Endothelial cell (in vitro differentiated cells): ENCODE measurements around the gene C12orf75. TPM values are rescaled to one million over a fixed set of nuclear protein-coding genes. Genes with fewer than 3 reads are reported as not detected.
"Not testable (repeated sequence)": the region's sequence is repeated elsewhere in the genome, so short reads cannot be mapped to it uniquely, and the experiment has no call there.

Experiments
- DNase-seq: peaks from one replicate; pipeline ENCODE4 v3.0.0; 2021; ENCODE audit warnings: low spot score
- H3K27ac Mint-ChIP-seq: one replicate; pipeline ENCODE4 v1.8.0; 2021; ENCODE audit warnings: mixed read lengths, inconsistent platforms; ENCODE audit not compliant: unreplicated experiment
- H3K27me3 Mint-ChIP-seq: one replicate; pipeline ENCODE4 v1.8.0; 2021; ENCODE audit warnings: mild to moderate bottlenecking, moderate library complexity, mixed read lengths, inconsistent platforms; ENCODE audit not compliant: unreplicated experiment
- H3K36me3 Mint-ChIP-seq: one replicate; pipeline ENCODE4 v1.8.0; 2021; ENCODE audit warnings: mild to moderate bottlenecking, low read depth, mixed read lengths, inconsistent platforms; ENCODE audit not compliant: unreplicated experiment
- H3K4me1 Mint-ChIP-seq: one replicate; pipeline ENCODE4 v1.8.0; 2021; ENCODE audit warnings: mild to moderate bottlenecking, mixed read lengths, inconsistent platforms; ENCODE audit not compliant: unreplicated experiment
- H3K4me3 Mint-ChIP-seq: one replicate; pipeline ENCODE4 v1.8.0; 2021; ENCODE audit warnings: mild to moderate bottlenecking, mixed read lengths, inconsistent platforms; ENCODE audit not compliant: unreplicated experiment
- H3K9me3 Mint-ChIP-seq: one replicate; pipeline ENCODE4 v1.8.0; 2021; ENCODE audit warnings: mixed read lengths, inconsistent platforms; ENCODE audit not compliant: unreplicated experiment
- total RNA-seq: library from RNA; stranded (reverse); fragmentation: NEBNext Ultra II Directional; extraction: Animal tissue kit (Norgen Biotek cat#: 25700); gene quantifications from one replicate; pipeline ENCODE4 v1.2.1, GENCODE V29; 2021; ENCODE audit not compliant: unreplicated experiment
- TF ChIP-seq, protein P1 (sequence below): fragments of 200-600 bp; sonication (generic); IDR thresholded peaks from one replicate; pipeline ENCODE4 v1.5.0; 2021; ENCODE audit warnings: antibody characterized with exemption; ENCODE audit not compliant: unreplicated experiment

The C12orf75 gene
- total RNA-seq, 1 donor from 2014 or later: 24.0 TPM

GRCh38 chr12:105341010-105341409, 10.5 kb downstream of the C12orf75 start:
- TF ChIP-seq, protein P1, sequence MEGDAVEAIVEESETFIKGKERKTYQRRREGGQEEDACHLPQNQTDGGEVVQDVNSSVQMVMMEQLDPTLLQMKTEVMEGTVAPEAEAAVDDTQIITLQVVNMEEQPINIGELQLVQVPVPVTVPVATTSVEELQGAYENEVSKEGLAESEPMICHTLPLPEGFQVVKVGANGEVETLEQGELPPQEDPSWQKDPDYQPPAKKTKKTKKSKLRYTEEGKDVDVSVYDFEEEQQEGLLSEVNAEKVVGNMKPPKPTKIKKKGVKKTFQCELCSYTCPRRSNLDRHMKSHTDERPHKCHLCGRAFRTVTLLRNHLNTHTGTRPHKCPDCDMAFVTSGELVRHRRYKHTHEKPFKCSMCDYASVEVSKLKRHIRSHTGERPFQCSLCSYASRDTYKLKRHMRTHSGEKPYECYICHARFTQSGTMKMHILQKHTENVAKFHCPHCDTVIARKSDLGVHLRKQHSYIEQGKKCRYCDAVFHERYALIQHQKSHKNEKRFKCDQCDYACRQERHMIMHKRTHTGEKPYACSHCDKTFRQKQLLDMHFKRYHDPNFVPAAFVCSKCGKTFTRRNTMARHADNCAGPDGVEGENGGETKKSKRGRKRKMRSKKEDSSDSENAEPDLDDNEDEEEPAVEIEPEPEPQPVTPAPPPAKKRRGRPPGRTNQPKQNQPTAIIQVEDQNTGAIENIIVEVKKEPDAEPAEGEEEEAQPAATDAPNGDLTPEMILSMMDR: no peak
- peaks cover 2% of the 10 kb centered on the region for H3K27me3 Mint-ChIP-seq
- peaks cover 16% of the 10 kb centered on the region for H3K36me3 Mint-ChIP-seq
- no peak overlapping the region for H3K4me3 Mint-ChIP-seq
- no peak overlapping the region for H3K27ac Mint-ChIP-seq
- peaks cover 13% of the 10 kb centered on the region for H3K4me1 Mint-ChIP-seq
- no peaks in the 10 kb centered on the region for H3K9me3 Mint-ChIP-seq
- DNase-seq: no peak

GRCh38 chr12:105341620-105342019, 11.1 kb downstream of the C12orf75 start:
- not testable (repeated sequence) for H3K4me1 Mint-ChIP-seq, H3K27me3 Mint-ChIP-seq, H3K4me3 Mint-ChIP-seq, H3K27ac Mint-ChIP-seq, DNase-seq, H3K9me3 Mint-ChIP-seq
- H3K36me3 Mint-ChIP-seq: peaks cover 16% of the 10 kb centered on the region

- no peak for DNase-seq
- Mint-ChIP-seq H3K4me3 (no peak overlapping the region), H3K27ac (no peak overlapping the region), H3K9me3 (no peaks in the 10 kb centered on the region), H3K4me1 (peaks cover 6% of the 10 kb centered on the region), H3K36me3 (peaks cover 16% of the 10 kb centered on the region), H3K27me3 (no peaks in the 10 kb centered on the region)
- TF ChIP-seq, protein P1: no peak
Measured at GRCh38 chr12:105342464-105342863, 12.0 kb downstream of the C12orf75 start.

GRCh38 chr12:105343836-105344235, 13.3 kb downstream of the C12orf75 start:
- Mint-ChIP-seq H3K36me3 (peaks cover 16% of the 10 kb centered on the region), H3K27ac (no peak overlapping the region), H3K4me1 (peaks cover 4% of the 10 kb centered on the region), H3K9me3 (no peaks in the 10 kb centered on the region), H3K27me3 (no peaks in the 10 kb centered on the region), H3K4me3 (no peak overlapping the region)
- DNase-seq: no peak
- TF ChIP-seq, protein P1: no peak

DNA sequence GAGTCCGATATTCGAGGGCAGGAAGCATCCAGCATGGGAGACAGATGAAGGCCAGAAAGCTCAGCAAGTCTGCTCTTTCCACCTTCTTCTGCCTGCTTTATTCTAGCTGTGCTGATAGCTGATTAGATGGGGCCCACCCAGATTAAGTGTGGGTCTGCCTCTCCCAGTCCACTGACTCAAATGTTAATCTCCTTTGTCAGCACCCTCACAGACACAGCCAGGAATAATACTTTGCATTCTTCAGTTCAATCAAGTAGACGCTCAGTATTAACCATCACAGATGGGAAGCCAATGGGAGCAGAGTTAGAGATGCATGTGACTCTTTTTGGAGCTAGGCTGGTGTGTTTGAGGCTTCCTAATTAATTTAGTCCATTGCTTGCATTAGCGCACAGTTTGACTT, 17.0 kb downstream of the C12orf75 start:
- Mint-ChIP-seq H3K27me3 (no peaks in the 10 kb centered on the region), H3K27ac (no peak overlapping the region), H3K4me3 (no peak overlapping the region)

More for the DNA sequence above, 17.0 kb downstream of the C12orf75 start:
- no peak for DNase-seq
- H3K9me3 Mint-ChIP-seq: no peaks in the 10 kb centered on the region
- TF ChIP-seq, protein P1: no peak
- H3K36me3 Mint-ChIP-seq: no peaks in the 10 kb centered on the region
- H3K4me1 Mint-ChIP-seq: peaks cover 19% of the 10 kb centered on the region
